OCI-M2 (cell line): Measurements from ENCODE around the gene IQCH.
"Not testable (repeated sequence)": the region's sequence is repeated elsewhere in the genome, so short reads cannot be mapped to it uniquely, and the experiment has no call there.

Source experiments
- DNase-seq: peaks from one replicate; lab custom pipeline; 2025; ENCODE audit not compliant: unreplicated experiment; lab: John Stamatoyannopoulos, UW

The IQCH gene

DNA sequence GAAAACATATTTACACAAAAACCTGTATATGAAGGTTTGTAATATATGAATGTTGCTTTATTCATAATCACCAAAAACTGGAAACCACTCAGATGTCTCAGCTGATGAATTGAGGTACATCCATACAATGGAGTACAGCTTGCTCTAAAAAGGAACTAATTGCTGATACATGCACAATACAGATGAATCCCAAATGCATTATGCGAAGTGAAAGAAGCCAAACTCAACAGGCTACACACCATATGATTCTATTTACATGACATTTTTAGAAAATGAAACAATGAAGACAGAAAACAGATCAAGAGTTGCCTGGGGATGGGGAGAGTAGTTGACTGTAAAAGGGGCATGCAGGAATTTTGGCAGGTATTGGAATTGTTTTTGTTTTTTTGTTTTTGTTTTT, 95.5 kb downstream of the IQCH start:
- DNase-seq, result no peak

DNA sequence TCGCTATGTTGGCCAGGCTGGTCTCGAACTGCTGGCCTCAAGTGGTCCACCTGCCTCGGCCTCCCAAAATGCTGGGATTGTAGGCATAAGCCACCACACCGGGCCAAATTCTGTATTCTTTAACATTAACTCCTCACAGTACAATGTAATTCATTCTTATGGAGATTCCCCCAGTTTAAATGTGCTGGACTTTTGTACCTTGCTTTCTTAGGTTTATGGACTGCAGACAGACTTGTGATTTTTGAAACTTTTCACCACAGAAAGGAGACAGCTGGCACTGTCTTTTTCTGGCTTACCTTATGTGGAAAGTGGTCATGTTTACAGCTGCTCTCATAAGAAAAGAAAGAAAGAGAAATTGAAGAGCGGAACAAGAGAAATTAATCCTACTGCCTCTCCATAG, 103.8 kb downstream of the IQCH start:
- no peak for DNase-seq

DNA sequence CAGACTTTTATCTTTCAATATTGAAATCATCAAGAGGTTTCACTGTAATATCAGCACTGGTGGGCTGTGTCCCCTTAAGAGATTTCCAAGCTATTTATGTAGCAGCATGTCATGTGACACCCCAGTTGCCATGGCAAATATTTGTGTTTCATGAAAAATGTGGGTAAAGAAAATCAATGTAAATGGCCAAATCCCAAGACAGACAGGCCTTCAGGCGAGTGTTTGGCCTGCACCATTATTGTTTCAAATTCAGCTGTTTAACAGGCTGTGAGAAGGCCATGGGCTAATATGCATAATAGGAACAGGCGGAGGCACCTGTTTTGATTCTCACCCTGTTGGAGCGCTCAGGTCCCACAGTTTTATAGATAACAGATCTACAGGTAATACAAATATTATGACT, 104.2 kb downstream of the IQCH start:
- no peak for DNase-seq

DNA sequence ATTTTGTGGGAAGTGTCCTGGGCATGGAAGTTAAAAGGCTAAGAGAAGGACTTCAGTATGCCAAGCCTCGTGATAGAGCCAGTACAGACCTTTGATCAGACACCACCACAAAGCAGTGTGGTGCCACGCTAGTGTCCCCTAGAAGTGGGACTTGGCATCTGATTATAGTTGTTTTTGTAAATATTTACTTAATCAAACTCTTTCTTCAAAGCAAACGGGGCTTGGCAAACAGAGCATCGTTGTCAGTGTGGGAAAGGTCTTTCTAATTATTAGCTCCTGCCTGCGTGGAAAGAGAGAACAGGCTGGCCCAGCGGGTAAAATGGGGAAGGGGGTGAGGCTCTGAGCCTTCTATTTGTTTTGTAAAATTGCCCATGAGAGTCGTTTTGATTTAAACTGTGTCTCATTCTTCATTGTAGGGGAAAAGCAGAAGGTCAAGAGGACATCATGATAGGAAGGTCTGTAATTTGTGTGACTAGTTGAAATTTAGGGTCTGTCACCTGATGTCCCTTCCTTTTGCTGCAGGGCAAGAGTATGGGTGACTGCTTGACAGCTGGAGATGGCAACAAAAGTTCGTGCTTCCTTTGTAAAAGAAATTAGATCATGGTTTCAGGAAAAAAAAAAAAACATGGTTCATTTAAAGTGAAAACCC, 105.0 kb downstream of the IQCH start:
- DNase-seq, result no peak

DNA sequence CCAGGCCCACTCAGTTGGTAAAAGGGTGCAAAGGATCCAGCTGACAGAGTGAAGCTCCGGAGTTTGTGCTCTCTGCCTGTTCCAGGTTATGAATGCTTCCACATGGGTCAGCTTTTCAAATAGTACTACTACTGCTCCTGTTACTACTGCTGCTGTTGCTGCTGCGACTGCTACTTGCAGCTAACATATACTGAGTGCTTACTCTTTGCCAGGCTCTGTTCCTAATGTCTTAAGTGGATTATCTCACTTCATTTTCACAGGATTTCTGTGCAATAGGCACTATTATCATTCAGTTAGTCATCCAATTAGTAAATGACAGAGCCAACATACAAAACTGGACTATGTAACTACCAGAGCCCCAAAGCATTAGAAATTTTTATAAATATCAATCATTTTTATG, 106.5 kb downstream of the IQCH start:
- DNase-seq, result no peak

DNA sequence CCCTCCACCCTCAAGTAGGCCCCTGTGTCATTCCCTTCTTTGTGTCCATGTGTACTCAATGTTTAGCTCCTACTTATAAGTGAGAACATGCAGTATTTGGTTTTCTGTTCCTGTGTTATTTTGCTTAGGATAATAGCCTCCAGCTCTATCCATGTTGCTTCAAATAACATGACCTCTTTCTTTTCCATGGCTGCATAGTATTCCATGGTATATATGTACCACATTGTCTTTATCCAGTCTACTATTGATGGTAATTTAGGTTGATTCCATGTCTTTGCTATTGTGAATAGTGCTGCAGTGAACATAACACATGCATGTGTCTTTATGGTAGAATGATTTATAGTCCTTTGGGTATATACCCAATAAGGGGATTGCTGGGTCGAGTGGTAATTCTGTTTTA, 109.1 kb downstream of the IQCH start:
- DNase-seq, result not testable (repeated sequence)

DNA sequence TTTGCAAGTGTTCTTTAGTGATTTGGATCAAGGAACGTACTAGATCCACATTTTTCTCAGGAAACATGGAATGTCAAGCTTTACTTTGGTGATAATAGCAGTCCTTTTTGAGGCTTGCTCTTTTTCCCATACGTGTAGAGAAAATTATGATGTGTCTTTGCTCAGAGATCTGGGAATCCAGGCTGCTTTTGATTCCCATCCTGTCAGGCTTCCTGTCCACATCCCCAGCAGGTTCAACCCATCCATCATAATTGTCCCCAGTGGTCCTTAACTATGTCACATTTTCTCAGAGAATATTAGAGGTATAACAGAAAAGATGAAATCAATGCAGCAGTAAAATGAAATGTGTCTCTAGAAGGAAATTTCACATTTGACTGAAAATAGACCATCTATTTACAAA, 111.4 kb downstream of the IQCH start:
- no peak for DNase-seq

DNA sequence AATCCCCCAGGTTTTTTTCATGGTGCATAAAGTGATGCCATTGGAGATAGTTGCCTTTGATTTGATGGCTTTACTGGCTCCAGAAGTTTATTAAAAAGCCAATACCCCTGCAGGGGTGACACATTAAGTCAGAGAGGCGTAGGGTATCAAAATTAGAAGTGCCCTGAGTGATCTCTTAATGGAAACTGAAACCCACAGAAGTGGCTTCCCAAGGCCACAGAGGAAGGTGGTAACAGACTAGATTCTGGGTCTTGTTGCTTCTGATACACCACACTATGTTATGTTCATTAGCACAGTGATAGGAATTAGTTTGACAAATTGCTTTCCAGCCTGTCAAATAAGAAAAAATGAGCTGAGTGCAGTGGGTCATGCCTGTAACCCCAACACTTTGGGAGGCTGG, 112.3 kb downstream of the IQCH start:
- no peak for DNase-seq

DNA sequence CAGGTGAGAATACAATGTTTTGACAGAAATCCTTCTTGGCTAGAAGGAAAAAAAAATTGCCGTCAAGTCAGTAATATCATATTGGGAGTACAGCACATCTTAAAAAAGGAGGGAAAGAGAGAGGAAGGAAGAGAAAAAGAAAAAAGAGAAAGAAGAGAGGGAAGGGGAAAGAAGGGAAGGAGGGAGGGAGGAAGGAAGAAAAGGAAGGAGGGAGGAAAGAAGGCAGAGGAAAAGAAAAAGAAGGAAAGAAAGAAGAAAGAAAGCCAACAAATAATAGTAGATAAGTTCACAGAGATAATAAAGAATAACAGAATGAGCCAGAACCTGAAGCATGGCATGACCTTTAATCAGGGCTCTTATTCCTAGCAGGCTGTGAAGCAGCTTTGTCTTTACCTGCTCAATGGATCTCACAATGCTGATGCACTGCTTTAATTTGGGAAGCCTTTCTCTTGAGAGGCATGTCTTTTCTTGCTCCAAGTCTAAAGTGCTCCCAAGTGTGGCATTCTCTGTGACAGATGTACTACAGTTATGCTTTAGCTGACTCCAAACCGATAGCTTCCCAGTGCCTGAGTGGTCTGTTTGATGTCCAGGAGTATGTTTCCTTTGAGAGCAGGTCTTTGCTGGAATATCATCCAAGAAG, 114.9 kb downstream of the IQCH start:
- DNase-seq, result no peak

DNA sequence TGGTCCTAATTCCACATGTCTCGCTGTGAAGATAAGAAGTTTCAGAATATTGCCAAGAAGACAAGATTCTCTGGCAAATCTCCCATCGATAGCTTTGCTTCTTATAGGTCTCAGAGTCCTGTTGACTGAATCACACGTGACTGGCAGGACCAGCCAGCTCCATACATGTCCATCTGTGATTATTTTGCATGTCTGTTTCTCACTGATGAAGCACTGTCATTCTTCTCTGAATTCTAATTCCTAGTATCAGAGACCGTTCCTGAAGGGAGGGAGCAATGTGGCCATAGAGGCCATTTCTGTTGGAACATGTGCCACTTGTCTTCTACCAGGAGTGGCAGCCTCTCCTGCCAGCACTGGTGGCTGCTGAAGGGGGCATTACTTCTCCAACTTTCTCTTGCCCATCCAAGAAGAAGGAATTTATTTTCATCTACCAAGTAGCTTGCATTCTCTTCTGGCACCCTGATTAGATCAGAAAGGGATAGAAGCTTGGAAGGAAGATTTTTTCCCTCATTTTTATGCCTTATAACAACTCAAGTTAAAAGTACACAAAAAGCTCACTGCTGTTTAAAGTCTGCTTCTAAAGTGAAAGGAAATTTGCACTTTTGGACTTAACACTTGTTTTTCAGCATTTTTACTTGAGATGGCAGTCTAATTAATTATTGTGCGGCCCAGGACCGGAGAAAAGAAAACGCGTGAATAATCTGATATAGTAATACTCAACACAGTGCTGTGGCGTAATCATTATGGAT, 115.8 kb downstream of the IQCH start:
- no peak for DNase-seq

DNA sequence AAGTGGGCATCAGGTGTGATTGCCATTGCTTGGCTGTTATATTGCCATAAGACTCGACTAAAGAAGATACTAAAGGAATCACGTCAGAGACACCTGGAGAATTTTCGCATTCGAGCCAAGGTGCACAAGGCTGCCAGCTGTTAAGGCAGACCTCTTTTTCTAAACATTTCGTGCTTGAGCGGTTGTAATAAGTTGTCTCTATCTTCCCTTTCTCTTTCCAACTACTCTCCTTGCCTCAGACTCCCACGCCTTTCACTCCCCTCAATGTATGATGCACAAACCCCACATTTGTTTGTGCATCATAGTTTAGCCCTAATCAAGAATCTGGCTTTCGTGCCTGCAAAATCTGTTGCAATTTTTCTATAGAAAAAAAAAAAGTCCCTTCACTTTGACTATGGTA, 118.0 kb downstream of the IQCH start:
- no peak for DNase-seq

DNA sequence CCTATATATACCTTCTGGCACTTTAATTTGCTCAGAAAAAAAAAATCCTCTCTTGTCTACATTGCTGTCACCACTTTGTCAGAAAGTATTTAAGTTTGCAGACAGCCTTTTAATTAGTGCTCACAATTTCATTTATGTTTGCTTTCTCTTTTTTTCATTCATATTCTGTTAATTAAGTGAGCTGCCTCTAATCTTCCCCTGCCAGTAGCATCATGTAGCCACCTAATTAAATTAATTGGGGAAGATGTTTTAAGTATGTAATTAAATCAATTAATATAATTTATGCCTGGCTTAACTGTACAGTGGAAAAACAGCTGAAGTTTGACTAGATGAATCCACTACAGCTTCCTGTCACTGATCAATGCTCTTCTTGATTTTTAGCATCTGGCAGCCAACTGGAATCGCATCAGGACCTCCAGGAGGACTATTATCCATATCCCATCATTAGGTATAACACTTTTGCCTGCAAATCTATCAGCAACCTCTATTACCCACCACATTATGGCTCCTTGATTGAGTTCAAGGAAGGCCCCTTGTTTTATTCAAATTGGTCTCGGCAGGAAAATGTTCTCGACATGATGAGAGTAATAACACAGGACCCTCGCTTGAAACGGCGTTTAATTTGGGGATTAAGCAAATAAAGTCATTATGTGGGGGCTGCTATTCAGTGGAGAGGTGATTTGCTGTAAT, 118.5 kb downstream of the IQCH start:
- DNase-seq, result no peak

DNA sequence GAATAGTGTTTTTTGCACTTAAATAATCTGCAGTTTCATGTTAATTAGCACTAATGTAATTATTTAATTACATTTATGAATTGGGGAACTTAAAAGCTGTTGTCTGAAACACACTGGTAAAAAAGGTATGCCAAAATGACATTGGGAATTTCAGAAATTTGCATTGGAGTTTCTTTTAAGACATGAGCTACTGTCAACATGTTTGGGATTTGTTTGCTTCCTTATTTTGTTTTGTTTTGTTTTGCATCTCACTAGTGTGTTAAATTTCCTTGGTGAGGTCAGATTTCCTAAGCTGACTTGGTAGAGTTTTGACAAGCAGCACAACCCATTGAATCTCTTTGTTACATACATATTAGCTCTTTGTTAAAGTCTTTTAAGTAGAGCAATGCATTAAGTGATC, 119.4 kb downstream of the IQCH start:
- no peak for DNase-seq

DNA sequence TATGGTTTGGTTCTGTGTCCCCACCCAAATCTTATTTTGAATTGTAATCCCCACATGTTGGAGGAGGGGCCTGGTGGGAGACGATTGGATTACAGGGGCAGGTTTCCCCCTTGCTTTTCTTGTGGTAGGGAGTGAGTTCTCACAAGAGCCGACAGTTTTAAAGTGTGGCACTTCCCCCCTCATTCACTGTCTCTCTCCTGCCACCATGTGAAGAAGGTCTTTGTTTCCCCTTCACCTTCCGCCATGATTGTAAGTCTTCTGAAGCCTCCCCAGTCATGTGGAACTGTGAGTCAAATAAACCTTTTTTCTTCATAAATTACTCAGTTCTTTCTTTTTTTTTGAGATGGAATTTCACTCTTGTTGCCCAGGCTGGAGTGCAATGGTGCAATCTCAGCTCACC, 124.9 kb downstream of the IQCH start:
- no peak for DNase-seq

DNA sequence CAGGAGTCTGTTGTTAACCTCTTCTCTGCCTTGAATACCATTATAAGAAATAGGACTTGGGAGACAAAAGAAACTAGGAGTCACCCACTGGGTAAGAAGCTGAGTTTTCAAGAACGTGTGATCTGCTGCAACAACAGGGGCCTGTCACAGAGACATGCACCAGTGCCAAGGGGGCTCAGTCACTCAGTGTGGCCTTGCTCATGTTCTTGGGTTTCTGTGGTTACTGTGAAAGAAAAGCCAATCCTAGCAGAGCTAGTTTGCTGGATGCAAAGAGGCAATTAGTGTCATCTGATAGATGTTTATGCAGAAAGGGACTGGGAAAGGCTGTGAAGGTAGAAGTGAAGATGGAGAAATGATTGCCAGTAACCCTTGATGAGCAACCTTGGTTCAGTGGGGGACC, 126.3 kb downstream of the IQCH start:
- no peak for DNase-seq

DNA sequence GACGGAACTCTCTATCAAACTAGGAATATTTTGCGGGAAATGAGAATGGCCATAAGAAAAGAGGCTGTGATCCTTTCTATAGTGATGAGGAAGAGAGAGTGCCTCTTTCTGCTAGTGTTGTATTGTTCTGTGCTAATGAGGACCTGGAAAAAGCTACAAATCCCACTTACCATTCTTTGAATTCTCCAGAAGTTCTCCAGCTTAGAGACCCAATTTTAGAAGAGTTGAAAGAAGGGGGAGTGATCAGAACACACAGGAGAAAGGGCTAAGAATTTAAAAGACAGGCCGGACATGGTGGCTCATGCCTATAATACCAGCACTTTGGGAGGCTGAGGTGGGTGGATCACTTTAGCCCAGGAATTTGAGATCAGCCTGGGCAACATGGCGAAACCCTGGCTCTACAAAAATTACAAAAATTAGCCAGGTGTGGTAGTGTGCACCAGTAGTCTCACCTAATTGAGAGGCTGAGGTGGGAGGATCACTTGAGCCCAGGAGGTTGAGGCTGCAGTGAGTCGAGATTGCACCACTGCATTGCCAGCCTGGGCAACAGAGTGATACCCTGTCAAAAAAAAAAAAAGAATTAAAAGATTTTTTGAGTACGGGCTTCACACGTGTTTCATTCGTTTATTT, 126.9 kb downstream of the IQCH start:
- no peak for DNase-seq

DNA sequence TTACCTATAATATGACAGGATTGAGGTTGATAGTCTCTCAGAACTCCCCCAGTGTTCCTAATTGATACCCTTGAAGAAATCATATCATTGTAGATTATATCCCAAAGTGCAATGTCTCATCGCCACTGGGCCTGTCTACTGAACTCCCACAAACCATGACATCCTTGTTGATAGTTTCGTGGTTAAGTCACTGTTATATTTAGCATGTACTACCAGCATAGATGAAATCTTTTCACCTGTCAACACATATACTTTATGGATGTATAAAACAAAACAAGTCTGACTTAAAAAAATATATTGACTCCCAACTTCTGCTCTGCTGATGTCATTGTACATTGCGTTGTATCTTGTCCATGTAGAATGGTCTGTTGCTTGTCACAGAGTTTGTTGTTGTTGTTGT, 128.1 kb downstream of the IQCH start:
- no peak for DNase-seq

DNA sequence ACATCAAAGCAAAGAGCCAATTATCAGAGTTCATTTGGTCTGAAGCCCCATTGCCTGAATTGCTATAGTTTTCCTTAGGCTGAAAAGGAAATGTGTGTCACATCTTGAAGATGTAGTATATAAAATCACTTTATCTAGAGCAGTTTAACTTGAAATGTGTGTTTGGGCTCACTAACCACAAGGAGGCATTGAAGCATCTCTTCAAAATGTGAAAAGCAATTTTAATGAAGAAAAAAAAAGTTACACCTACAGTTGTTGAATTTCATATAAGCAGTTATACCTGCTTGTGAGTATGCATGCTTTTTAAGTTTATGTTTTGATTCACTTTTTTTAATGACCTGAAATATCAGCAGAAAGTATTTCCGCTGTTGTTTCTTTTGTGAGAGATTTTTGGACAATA, 129.3 kb downstream of the IQCH start:
- DNase-seq, result no peak

DNA sequence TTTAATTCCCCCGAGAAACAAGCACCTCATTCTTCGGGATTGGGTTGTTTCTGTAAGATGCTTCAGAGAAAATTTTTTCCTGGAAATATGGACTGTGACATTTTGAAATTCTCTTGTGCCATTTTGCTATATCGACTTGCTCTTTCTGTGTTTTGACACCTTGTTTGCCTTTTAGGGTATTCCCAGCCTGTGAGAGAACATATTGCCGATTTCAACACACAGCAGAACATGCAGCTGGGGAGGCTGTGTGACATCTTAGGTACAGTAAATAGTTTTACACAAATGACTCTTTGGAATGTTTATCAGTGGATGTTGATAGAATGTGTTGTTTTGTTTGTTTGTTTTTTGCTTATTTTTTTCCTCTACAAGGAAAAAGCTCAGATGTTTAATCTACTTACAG, 130.2 kb downstream of the IQCH start:
- DNase-seq, result no peak

DNA sequence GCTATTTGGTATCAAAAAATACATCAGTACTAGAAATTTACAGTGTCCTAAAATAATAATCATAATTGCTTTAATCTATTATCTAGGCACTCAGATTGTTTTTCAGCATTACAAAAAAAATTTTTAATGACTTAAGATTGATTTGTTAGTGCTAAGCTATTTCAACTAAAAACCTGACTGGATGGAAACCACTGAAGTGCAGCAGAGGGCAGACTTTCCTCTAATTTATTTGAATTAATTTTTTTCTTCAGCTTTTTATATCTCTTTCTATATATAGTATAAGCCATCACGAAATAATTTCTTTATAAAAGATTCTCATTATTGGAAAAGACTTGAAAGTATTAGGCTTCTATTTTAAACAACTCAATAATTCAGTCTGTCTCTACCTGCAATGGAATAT, 131.4 kb downstream of the IQCH start:
- no peak for DNase-seq

DNA sequence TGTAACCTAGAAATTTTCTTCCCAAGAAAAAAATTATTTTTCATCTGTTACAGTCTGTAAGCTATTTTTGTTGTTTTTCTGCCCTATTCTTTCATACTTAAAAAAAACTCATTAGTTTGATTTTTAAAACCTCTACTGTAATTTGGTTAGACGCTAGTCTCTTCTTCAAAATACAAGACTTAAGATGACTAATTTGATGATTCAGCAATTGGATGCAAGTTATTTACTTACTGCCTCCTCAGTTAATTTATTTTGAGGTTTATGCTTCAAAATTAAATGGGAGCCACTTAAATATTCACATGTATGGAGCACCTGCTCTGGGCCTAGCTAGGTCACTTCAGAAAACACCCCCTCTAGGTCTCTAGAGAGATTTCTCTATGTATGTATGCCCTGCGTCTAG, 132.4 kb downstream of the IQCH start:
- no peak for DNase-seq

DNA sequence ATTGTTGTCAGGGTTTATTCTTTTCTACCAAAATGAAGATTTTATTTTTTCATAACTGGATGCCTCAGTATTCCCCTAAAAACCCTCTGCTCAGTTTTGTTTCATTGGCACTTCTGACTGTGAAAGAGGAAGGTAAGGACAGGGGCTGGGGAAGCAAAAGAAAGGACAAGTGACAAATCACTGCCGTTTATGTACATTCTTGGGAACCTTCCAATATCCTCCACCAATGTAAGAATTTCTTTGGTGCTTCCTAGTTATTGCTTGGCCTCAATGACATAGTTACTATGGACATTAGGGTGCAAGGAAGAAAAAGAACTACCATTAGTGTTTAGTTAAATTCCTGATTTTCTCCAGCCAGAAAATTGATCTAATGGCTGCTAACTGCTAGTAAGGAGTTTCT, 135.4 kb downstream of the IQCH start:
- no peak for DNase-seq
